ENCODE data around the gene POC1B.

POC1B gene

DNA sequence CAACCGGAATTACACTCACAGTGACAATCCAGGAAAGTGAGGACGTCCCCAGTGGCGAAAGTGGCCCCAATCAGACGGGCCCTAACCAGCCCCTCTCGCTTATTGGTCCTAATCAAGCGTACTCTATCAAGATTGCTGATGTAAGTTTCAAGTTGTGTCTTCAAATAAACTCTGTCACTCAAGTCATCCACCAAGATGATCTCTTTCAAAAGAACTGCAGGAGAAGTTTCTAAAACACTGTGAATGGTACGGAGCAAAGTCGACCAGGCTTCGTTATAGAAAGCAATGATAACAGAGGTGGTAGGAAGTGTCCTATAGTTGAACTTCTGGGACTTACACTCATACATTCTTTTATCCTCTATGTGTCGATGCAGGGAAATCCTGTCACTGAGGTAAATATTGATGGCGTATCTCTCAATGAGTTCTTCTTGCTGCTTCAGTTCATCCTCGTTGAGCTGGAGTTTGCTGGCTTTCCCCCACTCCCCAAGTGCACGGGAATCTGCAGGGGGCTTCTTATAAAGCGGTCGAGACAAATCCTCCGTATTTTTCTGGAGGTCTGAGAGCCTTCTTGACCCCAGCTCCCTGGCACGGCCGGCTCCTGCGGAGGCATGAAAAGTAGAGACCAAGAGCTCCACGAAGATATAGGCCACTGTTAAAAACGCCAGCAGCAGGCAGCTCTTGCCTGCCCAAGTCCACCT lies 1.9 kb downstream of the POC1B start:
- H3K9ac ChIP-seq (ENCODE audit: insufficient read length, low read depth): peak overlapping the region; percentile 87
- TF ChIP-seq SUZ12 (IDR thresholded peaks at IDR 0.05; ENCODE audit: extremely low read depth, insufficient read depth, insufficient read length) (no peak), YY1 (IDR thresholded peaks at IDR 0.05; ENCODE audit: insufficient read depth, insufficient read length) (no peak), ZNF274 (IDR thresholded peaks at IDR 0.05; ENCODE audit: low read depth, low read length) (no peak)
- no peaks in the 10 kb centered on the region for H3K9me3 ChIP-seq (ENCODE audit: insufficient read depth, low read length)
- H3K4me3 ChIP-seq (ENCODE audit: insufficient read length, low read depth): peak overlapping the region; percentile 77
- no peaks in the 10 kb centered on the region for H3K4me1 ChIP-seq (ENCODE audit: insufficient read depth, insufficient read length)
- H3K27me3 ChIP-seq (ENCODE audit: insufficient read depth, insufficient read length): no peaks in the 10 kb centered on the region
- peaks cover 12% of the 10 kb centered on the region for H3K36me3 ChIP-seq (ENCODE audit: insufficient read depth, insufficient read length, low read length)
- no peak for DNase-seq (ENCODE audit: low read depth, low spot score)

DNA sequence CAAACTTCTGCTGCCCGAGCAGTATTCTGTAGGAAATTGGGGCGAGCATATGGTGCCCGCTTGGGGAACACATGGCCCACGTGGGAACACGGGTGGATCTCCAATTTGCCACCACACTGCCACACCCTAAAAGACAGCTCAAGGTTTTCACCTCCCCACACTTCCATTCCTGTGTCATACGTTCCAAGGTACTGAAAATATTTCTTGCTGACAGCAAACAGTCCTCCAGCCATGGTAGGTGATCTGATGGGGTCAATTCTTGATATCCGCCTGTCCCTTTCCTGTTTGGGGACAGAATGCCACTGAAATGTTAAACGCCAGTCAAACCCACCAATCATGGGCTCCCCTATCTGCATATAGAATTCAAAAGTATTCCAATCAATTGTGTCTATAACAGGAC lies 2.5 kb downstream of the POC1B start:
- no peak for DNase-seq (ENCODE audit: low read depth, low spot score)
- no peak overlapping the region for H3K4me3 ChIP-seq (ENCODE audit: insufficient read length, low read depth)
- H3K27me3 ChIP-seq (ENCODE audit: insufficient read depth, insufficient read length): no peaks in the 10 kb centered on the region
- no peak for TF ChIP-seq ZNF274 (IDR thresholded peaks at IDR 0.05; ENCODE audit: low read depth, low read length)
- no peak for TF ChIP-seq YY1 (IDR thresholded peaks at IDR 0.05; ENCODE audit: insufficient read depth, insufficient read length)
- no peak for TF ChIP-seq SUZ12 (IDR thresholded peaks at IDR 0.05; ENCODE audit: extremely low read depth, insufficient read depth, insufficient read length)
- H3K9ac ChIP-seq (ENCODE audit: insufficient read length, low read depth): no peak overlapping the region
- H3K9me3 ChIP-seq (ENCODE audit: insufficient read depth, low read length): no peaks in the 10 kb centered on the region
- H3K4me1 ChIP-seq (ENCODE audit: insufficient read depth, insufficient read length): no peaks in the 10 kb centered on the region
- peaks cover 12% of the 10 kb centered on the region for H3K36me3 ChIP-seq (ENCODE audit: insufficient read depth, insufficient read length, low read length)

DNA sequence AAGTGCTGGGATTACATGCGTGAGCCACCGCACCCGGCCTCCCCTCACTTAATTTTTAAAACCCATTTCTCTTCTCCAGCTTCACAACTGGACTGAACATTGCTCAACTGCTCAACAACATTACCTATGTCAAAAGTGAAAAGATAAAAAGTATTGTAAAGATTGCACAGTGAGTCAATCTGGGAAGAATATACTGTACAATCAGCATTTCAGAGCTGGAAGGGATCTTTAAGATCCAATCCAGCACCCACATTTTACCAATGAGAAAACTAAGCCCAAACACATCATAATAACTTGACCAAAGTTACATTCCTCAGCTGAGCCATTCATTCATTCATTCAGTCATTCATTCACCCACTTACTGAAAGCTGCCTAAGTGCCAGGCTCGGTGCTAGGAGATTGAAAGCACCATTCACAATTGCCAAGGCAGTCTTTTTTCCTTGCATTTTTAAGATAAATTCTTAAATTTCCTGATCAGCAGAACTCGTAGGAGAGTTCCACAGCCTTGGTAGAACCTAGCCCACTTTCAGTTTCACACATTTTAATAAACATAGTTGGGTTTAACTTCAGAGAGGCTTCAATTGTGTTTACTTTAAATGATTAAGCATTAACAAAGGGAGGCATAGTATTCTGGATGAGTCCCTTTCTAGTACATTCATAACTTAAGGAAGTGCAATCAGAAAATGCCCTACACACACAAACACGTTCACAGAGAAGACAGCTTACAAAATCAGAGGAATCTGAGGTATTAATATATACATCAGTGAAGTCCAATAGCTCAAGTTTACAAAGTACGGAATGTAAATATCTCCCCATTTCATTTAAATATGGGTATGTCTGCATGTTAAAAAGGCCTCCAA lies 4.3 kb downstream of the POC1B start:
- Histone ChIP-seq H3K4me1 (ENCODE audit: insufficient read depth, insufficient read length) (no peaks in the 10 kb centered on the region), H3K9ac (ENCODE audit: insufficient read length, low read depth) (no peak overlapping the region), H3K4me3 (ENCODE audit: insufficient read length, low read depth) (no peak overlapping the region), H3K9me3 (ENCODE audit: insufficient read depth, low read length) (no peaks in the 10 kb centered on the region), H3K36me3 (ENCODE audit: insufficient read depth, insufficient read length, low read length) (peaks cover 12% of the 10 kb centered on the region), H3K27me3 (ENCODE audit: insufficient read depth, insufficient read length) (no peaks in the 10 kb centered on the region)
- TF ChIP-seq YY1 (IDR thresholded peaks at IDR 0.05; ENCODE audit: insufficient read depth, insufficient read length) (no peak), ZNF274 (IDR thresholded peaks at IDR 0.05; ENCODE audit: low read depth, low read length) (no peak), SUZ12 (IDR thresholded peaks at IDR 0.05; ENCODE audit: extremely low read depth, insufficient read depth, insufficient read length) (no peak)
- no peak for DNase-seq (ENCODE audit: low read depth, low spot score)

DNA sequence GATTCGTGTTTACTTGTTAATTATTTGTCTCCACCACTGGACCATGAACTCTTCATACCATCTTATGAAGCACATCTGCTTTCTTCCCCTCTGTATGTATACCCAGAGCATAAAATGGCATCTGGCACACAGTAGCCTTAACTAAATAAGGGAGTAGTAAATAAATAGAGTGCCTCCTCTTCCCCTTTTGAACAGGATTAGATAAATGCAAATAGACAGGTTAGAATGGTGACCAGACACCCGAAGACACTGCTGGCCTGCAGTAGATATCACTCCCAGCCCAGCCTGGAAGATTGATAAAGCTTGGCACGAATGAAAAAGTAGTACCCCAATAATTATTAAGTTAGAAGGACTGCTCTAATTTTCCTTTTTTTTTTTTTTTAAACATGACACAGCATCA lies 8.1 kb downstream of the POC1B start:
- Histone ChIP-seq H3K9ac (ENCODE audit: insufficient read length, low read depth) (no peak overlapping the region), H3K4me1 (ENCODE audit: insufficient read depth, insufficient read length) (no peaks in the 10 kb centered on the region), H3K36me3 (ENCODE audit: insufficient read depth, insufficient read length, low read length) (peaks cover 3% of the 10 kb centered on the region), H3K9me3 (ENCODE audit: insufficient read depth, low read length) (no peaks in the 10 kb centered on the region), H3K27me3 (ENCODE audit: insufficient read depth, insufficient read length) (no peaks in the 10 kb centered on the region), H3K4me3 (ENCODE audit: insufficient read length, low read depth) (no peak overlapping the region)
- no peak for DNase-seq (ENCODE audit: low read depth, low spot score)
- TF ChIP-seq YY1 (IDR thresholded peaks at IDR 0.05; ENCODE audit: insufficient read depth, insufficient read length): no peak
- no peak for TF ChIP-seq ZNF274 (IDR thresholded peaks at IDR 0.05; ENCODE audit: low read depth, low read length)
- no peak for TF ChIP-seq SUZ12 (IDR thresholded peaks at IDR 0.05; ENCODE audit: extremely low read depth, insufficient read depth, insufficient read length)

DNA sequence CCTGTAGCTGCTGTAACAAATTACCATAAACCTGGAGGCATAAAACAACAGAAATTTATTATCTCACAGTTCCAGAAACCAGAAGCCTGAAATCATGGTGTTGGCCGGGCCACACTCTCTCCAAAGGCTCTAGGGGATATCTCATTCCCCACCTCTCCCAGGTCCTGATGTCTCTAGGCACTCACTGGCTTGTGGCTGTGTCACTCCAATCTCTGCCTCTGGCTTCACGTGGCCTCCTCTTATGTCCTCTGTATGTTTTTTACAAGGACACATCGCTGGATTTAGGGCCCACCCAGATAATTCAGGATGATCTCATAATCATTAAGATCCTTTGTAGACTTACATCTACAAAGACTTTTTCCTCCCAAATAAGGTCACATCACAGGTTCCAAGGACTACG lies 9.2 kb downstream of the POC1B start:
- Histone ChIP-seq H3K36me3 (ENCODE audit: insufficient read depth, insufficient read length, low read length) (no peaks in the 10 kb centered on the region), H3K4me1 (ENCODE audit: insufficient read depth, insufficient read length) (no peaks in the 10 kb centered on the region), H3K9me3 (ENCODE audit: insufficient read depth, low read length) (no peaks in the 10 kb centered on the region), H3K4me3 (ENCODE audit: insufficient read length, low read depth) (no peak overlapping the region), H3K9ac (ENCODE audit: insufficient read length, low read depth) (no peak overlapping the region), H3K27me3 (ENCODE audit: insufficient read depth, insufficient read length) (no peaks in the 10 kb centered on the region)
- no peak for TF ChIP-seq SUZ12 (IDR thresholded peaks at IDR 0.05; ENCODE audit: extremely low read depth, insufficient read depth, insufficient read length)
- no peak for TF ChIP-seq ZNF274 (IDR thresholded peaks at IDR 0.05; ENCODE audit: low read depth, low read length)
- no peak for TF ChIP-seq YY1 (IDR thresholded peaks at IDR 0.05; ENCODE audit: insufficient read depth, insufficient read length)
- no peak for DNase-seq (ENCODE audit: low read depth, low spot score)

DNA sequence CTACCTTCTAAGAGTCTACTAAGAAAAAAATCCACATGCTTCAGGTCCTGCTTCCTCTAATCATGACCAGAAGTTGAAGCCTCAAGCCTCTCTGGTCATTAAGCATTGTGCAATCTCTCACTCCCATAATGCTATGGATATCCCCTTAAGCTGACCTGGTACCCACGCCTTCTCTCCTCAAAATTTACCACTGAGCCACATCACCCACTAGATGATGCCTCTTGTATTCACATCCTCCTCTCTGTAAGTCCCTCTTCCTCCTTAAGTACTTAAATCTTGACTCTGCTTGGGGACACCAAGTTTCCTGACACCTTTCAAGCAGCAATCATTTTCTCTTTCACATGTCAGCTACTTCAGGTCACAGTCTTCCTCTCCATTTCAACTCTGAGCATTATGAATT lies 11.1 kb downstream of the POC1B start:
- TF ChIP-seq SUZ12 (IDR thresholded peaks at IDR 0.05; ENCODE audit: extremely low read depth, insufficient read depth, insufficient read length): no peak
- TF ChIP-seq ZNF274 (IDR thresholded peaks at IDR 0.05; ENCODE audit: low read depth, low read length): no peak
- no peak for TF ChIP-seq YY1 (IDR thresholded peaks at IDR 0.05; ENCODE audit: insufficient read depth, insufficient read length)
- H3K36me3 ChIP-seq (ENCODE audit: insufficient read depth, insufficient read length, low read length): no peaks in the 10 kb centered on the region

DNA sequence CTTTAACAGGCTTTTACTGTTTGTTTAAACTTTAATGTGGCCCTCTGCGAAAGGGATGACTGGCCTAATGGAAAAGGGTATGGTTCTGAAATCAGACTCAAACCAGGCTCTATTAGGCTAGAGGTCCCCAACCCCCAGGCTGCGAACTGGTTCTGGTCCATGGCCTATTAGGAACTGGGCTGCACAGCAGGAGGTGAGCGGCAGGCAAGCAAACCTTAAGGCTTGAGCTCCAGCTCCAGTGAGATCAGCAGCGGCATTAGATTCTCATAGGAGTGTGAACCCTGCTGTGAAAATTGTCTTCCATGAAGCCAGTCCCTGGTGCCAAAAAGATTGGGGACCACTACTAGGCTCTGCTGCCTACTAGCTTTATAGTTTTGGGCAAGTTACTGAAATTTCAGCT lies 12.3 kb downstream of the POC1B start:
- Histone ChIP-seq H3K9me3 (ENCODE audit: insufficient read depth, low read length) (no peaks in the 10 kb centered on the region), H3K36me3 (ENCODE audit: insufficient read depth, insufficient read length, low read length) (no peaks in the 10 kb centered on the region), H3K4me3 (ENCODE audit: insufficient read length, low read depth) (no peak overlapping the region), H3K27me3 (ENCODE audit: insufficient read depth, insufficient read length) (no peaks in the 10 kb centered on the region), H3K9ac (ENCODE audit: insufficient read length, low read depth) (no peak overlapping the region), H3K4me1 (ENCODE audit: insufficient read depth, insufficient read length) (no peaks in the 10 kb centered on the region)
- TF ChIP-seq ZNF274 (IDR thresholded peaks at IDR 0.05; ENCODE audit: low read depth, low read length) (no peak), SUZ12 (IDR thresholded peaks at IDR 0.05; ENCODE audit: extremely low read depth, insufficient read depth, insufficient read length) (no peak), YY1 (IDR thresholded peaks at IDR 0.05; ENCODE audit: insufficient read depth, insufficient read length) (no peak)
- no peak for DNase-seq (ENCODE audit: low read depth, low spot score)

More for the DNA sequence above, 11.1 kb downstream of the POC1B start:
- no peaks in the 10 kb centered on the region for H3K4me1 ChIP-seq (ENCODE audit: insufficient read depth, insufficient read length)
- DNase-seq (ENCODE audit: low read depth, low spot score): no peak
- H3K9ac ChIP-seq (ENCODE audit: insufficient read length, low read depth): no peak overlapping the region
- H3K27me3 ChIP-seq (ENCODE audit: insufficient read depth, insufficient read length): no peaks in the 10 kb centered on the region
- no peaks in the 10 kb centered on the region for H3K9me3 ChIP-seq (ENCODE audit: insufficient read depth, low read length)
- no peak overlapping the region for H3K4me3 ChIP-seq (ENCODE audit: insufficient read length, low read depth)

Data from NT2/D1 (cell line).